PC-3 (cell line): ENCODE measurements around the gene MGAT5. TPM values are rescaled to one million over a fixed set of nuclear protein-coding genes. Genes with fewer than 3 reads are reported as not detected.
A peak's percentile ranks its signal among the peaks of the same experiment; 100 is the strongest.

ENCODE experiments used
- ATAC-seq: fragments of 200-7000 bp; cut with Tn5 transposase; 2 replicates; pipeline ENCODE4 v1.9.1; 2020; ENCODE audit warnings: mild to moderate bottlenecking, moderate library complexity
- BruUV-seq: library from RNA; stranded (reverse); fragments of 400-500 nt; replicated peaks from 2 replicates; lab custom pipeline; 2021; lab: Mats Ljungman, UMichigan
- CTCF ChIA-PET: fragments of 300-600 bp; sonication (Branson Sonifier 250); formaldehyde crosslinking; loops from one replicate; lab custom pipeline; 2022; ENCODE audit warnings: antibody characterized with exemption; lab: Charles Lee
- POLR2A ChIA-PET: fragments of 300-600 bp; sonication (Branson Sonifier 250); formaldehyde crosslinking; loops from one replicate; lab custom pipeline; 2022; ENCODE audit warnings: antibody characterized with exemption; ENCODE audit not compliant: unreplicated experiment; lab: Charles Lee
- DNase-seq: peaks from one replicate; pipeline ENCODE4 v3.0.0-alpha.2; 2015
- H2AFZ ChIP-seq: fragments of 300-600 bp; sonication (generic); 2 replicates; pipeline ENCODE4 v1.6.0; 2016; ENCODE audit warnings: antibody characterized with exemption, low read length
- H3F3A ChIP-seq: fragments of 300-600 bp; sonication (generic); one replicate; pipeline ENCODE4 v1.6.0; 2017; ENCODE audit warnings: antibody characterized with exemption, low read length, control low read depth, mild to moderate bottlenecking; ENCODE audit not compliant: unreplicated experiment
- H3K27ac ChIP-seq: fragments of 300-600 bp; sonication (generic); 2 replicates; pipeline ENCODE4 v1.5.1; 2016; ENCODE audit warnings: mild to moderate bottlenecking, low read length
- H3K27me3 ChIP-seq: fragments of 300-600 bp; sonication (generic); 2 replicates; pipeline ENCODE4 v1.6.1; 2016; ENCODE audit warnings: low read length, mixed read lengths
- H3K36me3 ChIP-seq: fragments of 300-600 bp; sonication (generic); 2 replicates; pipeline ENCODE4 v1.6.1; 2016; ENCODE audit warnings: low read depth, mixed run types, low read length, mixed read lengths
- H3K4me1 ChIP-seq: fragments of 300-600 bp; sonication (generic); 2 replicates; pipeline ENCODE4 v1.5.1; 2016; ENCODE audit warnings: low read length; ENCODE audit not compliant: insufficient read depth
- H3K4me2 ChIP-seq: fragments of 300-600 bp; sonication (generic); 2 replicates; pipeline ENCODE4 v1.6.0; 2016; ENCODE audit warnings: low read length
- H3K4me3 ChIP-seq: fragments of 300-600 bp; sonication (generic); 2 replicates; pipeline ENCODE4 v1.5.1; 2016; ENCODE audit warnings: mild to moderate bottlenecking, low read length, mixed read lengths
- H3K79me2 ChIP-seq: fragments of 300-600 bp; sonication (generic); 2 replicates; pipeline ENCODE4 v1.6.1; 2017; ENCODE audit warnings: low read length, mixed read lengths
- H3K9ac ChIP-seq: fragments of 300-600 bp; sonication (generic); 2 replicates; pipeline ENCODE4 v1.6.0; 2016; ENCODE audit warnings: mild to moderate bottlenecking, low read length
- H3K9me2 ChIP-seq: fragments of 300-600 bp; sonication (generic); replicated peaks from 2 replicates; pipeline ENCODE4 v1.6.1; 2016; ENCODE audit warnings: mixed run types, low read length, mixed read lengths
- H3K9me3 ChIP-seq: fragments of 300-600 bp; sonication (generic); 2 replicates; pipeline ENCODE4 v1.6.1; 2016; ENCODE audit warnings: low read length, mixed read lengths
- H4K20me1 ChIP-seq: fragments of 300-600 bp; sonication (generic); 2 replicates; pipeline ENCODE4 v1.6.1; 2016; ENCODE audit warnings: low read length, mixed read lengths
- CTCF ChIP-seq: fragments of 300-600 bp; sonication (generic); conservative IDR thresholded peaks from 2 replicates; pipeline ENCODE4 v1.5.1; 2017; ENCODE audit warnings: antibody characterized with exemption, low read depth, mild to moderate bottlenecking, low read length
- EZH2 ChIP-seq: fragments of 300-600 bp; sonication (generic); IDR thresholded peaks from one replicate; pipeline ENCODE4 v1.6.1; 2017; ENCODE audit warnings: antibody characterized with exemption, mild to moderate bottlenecking, low read length; ENCODE audit not compliant: unreplicated experiment
- EZH2phosphoT487 ChIP-seq: fragments of 300-600 bp; sonication (generic); IDR thresholded peaks from 2 replicates; pipeline ENCODE4 v1.6.1; 2018; ENCODE audit warnings: mild to moderate bottlenecking, antibody characterized with exemption, low read length, borderline replicate concordance
- intact Hi-C: fragments of 100-400 bp; cut with micrococcal nuclease; formaldehyde crosslinking; loops from 2 replicates; pipeline ENCODE4 v1.9.0; 2023
- total RNA-seq: library from RNA; depleted of rRNA; stranded (reverse); fragments of >200 nt; gene quantifications from 2 replicates; pipeline ENCODE4 v1.2.3, GENCODE V29; 2014

MGAT5 gene
- total RNA-seq, 1 experiment from 2014 or later, result 33.8 TPM

- intact Hi-C loops, result no loop called here
- Histone ChIP-seq H3F3A (no peaks in the 10 kb centered on the region), H3K36me3 (no peaks in the 10 kb centered on the region), H3K4me1 (peaks cover 38% of the 10 kb centered on the region), H3K27ac (no peak overlapping the region), H3K4me3 (no peak overlapping the region), H4K20me1 (no peaks in the 10 kb centered on the region), H3K9me3 (no peaks in the 10 kb centered on the region), H3K79me2 (no peaks in the 10 kb centered on the region), H2AFZ (no peak overlapping the region), H3K4me2 (no peak overlapping the region), H3K9ac (no peak overlapping the region), H3K9me2 (no peaks in the 10 kb centered on the region), H3K27me3 (no peaks in the 10 kb centered on the region)
- ChIA-PET CTCF (no interaction called here), POLR2A (no interaction called here)
- DNase-seq, result no peak
- ATAC-seq, result no peak
- no TSS peak for BruUV-seq
- TF ChIP-seq CTCF (no peak), EZH2phosphoT487 (no peak), EZH2 (no peak)
These were observed 147.9 kb downstream of the MGAT5 start for GRCh38 chr2:134401789-134402188.

- H3K4me3 ChIP-seq, result no peak overlapping the region
- H3K36me3 ChIP-seq, result no peaks in the 10 kb centered on the region
- DNase-seq (no peak), ATAC-seq (no peak)
- TF ChIP-seq EZH2phosphoT487 (no peak), CTCF (no peak), EZH2 (no peak)
- H3K4me2 ChIP-seq, result no peak overlapping the region
- H3F3A ChIP-seq, result no peaks in the 10 kb centered on the region
- no peak overlapping the region for H3K9ac ChIP-seq
- no peaks in the 10 kb centered on the region for H4K20me1 ChIP-seq
- no peaks in the 10 kb centered on the region for H3K27me3 ChIP-seq
- ChIA-PET CTCF (no interaction called here), POLR2A (no interaction called here)
- H3K27ac ChIP-seq, result no peak overlapping the region
- no TSS peak for BruUV-seq
- no peaks in the 10 kb centered on the region for H3K9me2 ChIP-seq
- H3K79me2 ChIP-seq, result no peaks in the 10 kb centered on the region
- no peak overlapping the region for H2AFZ ChIP-seq
- H3K9me3 ChIP-seq, result no peaks in the 10 kb centered on the region
- peaks cover 43% of the 10 kb centered on the region for H3K4me1 ChIP-seq
- intact Hi-C loops, result no loop called here
These were observed 148.5 kb downstream of the MGAT5 start for GRCh38 chr2:134402410-134402809.

- Histone ChIP-seq H3K9me2 (no peaks in the 10 kb centered on the region), H3K36me3 (no peaks in the 10 kb centered on the region), H3K9me3 (no peaks in the 10 kb centered on the region), H3K9ac (no peak overlapping the region), H3K4me2 (peak overlapping the region; percentile 34), H3F3A (no peaks in the 10 kb centered on the region), H3K4me1 (peaks cover 47% of the 10 kb centered on the region), H3K27me3 (no peaks in the 10 kb centered on the region), H3K4me3 (no peak overlapping the region), H3K27ac (peak overlapping the region; percentile 35), H3K79me2 (no peaks in the 10 kb centered on the region), H4K20me1 (0 out of 2 replicates have a peak, but pooled peaks cover 4% of the 10 kb centered on the region), H2AFZ (no peak overlapping the region)
- no TSS peak for BruUV-seq
- POLR2A ChIA-PET, result no interaction called here
- DNase-seq, result peak; percentile 40
- CTCF ChIA-PET, result no interaction called here
- intact Hi-C loops, result loop anchor here (5.0 kb wide), 1 partner anchor 48 kb away; no protein-coding TSS in a partner anchor
- no peak for TF ChIP-seq EZH2
- no peak for TF ChIP-seq EZH2phosphoT487
- no peak for TF ChIP-seq CTCF
- peak; percentile 4 for ATAC-seq
These were observed 151.8 kb downstream of the MGAT5 start for GRCh38 chr2:134405611-134406081.
